Gastrocnemius medialis (tissue), 4 donors: ENCODE measurements around the gene KLC1. TPM values are rescaled to one million over a fixed set of nuclear protein-coding genes. Genes with fewer than 3 reads are reported as not detected.
A peak's percentile ranks its signal among the peaks of the same experiment; 100 is the strongest.

Source experiments
- ATAC-seq, 2 donors: fragments of 150-250 bp; one replicate each; pipeline ENCODE4 v1.9.1; 2016
- DNase-seq, 2 donors: peaks; one replicate each; pipeline ENCODE4 v3.0.0-alpha.2; 2019
- H3K27ac ChIP-seq, 4 donors: fragments of 200-600 bp; sonication (generic); 1 replicate in 1 of 4; 2 replicates in 3 of 4; pipeline ENCODE4 v1.5.1; 2016 to 2018; ENCODE audit warnings: mild to moderate bottlenecking in 2 of 4, moderate library complexity in 1 of 4
- H3K27me3 ChIP-seq, 3 donors: fragments of 200-600 bp; sonication (generic) in 2 of 3; 1 replicate in 1 of 3; 2 replicates in 2 of 3; pipeline versions ENCODE4 v1.5.1 to v1.6.0; 2016 to 2019; ENCODE audit warnings: mild to moderate bottlenecking in 1 of 3, moderate library complexity in 1 of 3
- H3K36me3 ChIP-seq, 2 donors: fragments of 200-600 bp; sonication (generic) in 1 of 2; one replicate each; pipeline ENCODE4 v1.5.1; 2017 to 2018
- H3K4me1 ChIP-seq, 2 donors: fragments of 200-600 bp; sonication (generic) in 1 of 2; one replicate each; pipeline ENCODE4 v1.5.1; 2016 to 2017; ENCODE audit warnings: mild to moderate bottlenecking in 2 of 2
- H3K4me3 ChIP-seq, 4 donors: fragments of 200-600 bp; sonication (generic) in 3 of 4; 1 replicate in 1 of 4; 2 replicates in 3 of 4; pipeline ENCODE4 v1.5.1; 2016 to 2019; ENCODE audit warnings: mild to moderate bottlenecking in 2 of 4
- H3K9me3 ChIP-seq, 3 donors: fragments of 200-600 bp; sonication (generic) in 2 of 3; 1 replicate in 1 of 3; 2 replicates in 2 of 3; pipeline ENCODE4 v1.5.1; 2016 to 2019
- POLR2A ChIP-seq, 2 donors: fragments of 450-650 bp; IDR thresholded peaks; one replicate each; pipeline ENCODE4 v1.6.1; 2017; ENCODE audit warnings: antibody characterized with exemption in 2 of 2, mild to moderate bottlenecking in 2 of 2, moderate library complexity in 2 of 2
- in situ Hi-C, 4 donors: fragments of 200-750 bp; cut with MboI; loops; one replicate each; pipeline versions ENCODE4 v1.15.0 to v1.8.0; 2017; ENCODE audit warnings: low sequenced_read_pairs in 4 of 4
- intact Hi-C: fragments of 100-400 bp; cut with DNase I; formaldehyde crosslinking; loops from one replicate; pipeline ENCODE4 v1.15.1; 2023; ENCODE audit warnings: low total_unique reads
- total RNA-seq, 4 donors: library from RNA; depleted of rRNA; stranded (reverse); fragments of >200 nt; gene quantifications; one replicate each; pipeline versions ENCODE4 v1.1.0 to v1.2.3, GENCODE V29; 2016
- TF ChIP-seq, protein P1 (sequence below), 5 experiments: fragments of 450-650 bp in 3 of 5; fragments of 200-600 bp in 2 of 5; sonication (generic) in 2 of 5; IDR thresholded peaks in 4 of 5; conservative IDR thresholded peaks in 1 of 5; 1 replicate in 4 of 5; 2 replicates in 1 of 5; pipeline ENCODE4 v1.5.1; 2016 to 2019; ENCODE audit warnings: antibody characterized with exemption in 5 of 5, mild to moderate bottlenecking in 3 of 5, moderate library complexity in 3 of 5

The KLC1 gene
- total RNA-seq, 4 donors from 2014 or later = 217 to 398 (median 309) TPM

DNA sequence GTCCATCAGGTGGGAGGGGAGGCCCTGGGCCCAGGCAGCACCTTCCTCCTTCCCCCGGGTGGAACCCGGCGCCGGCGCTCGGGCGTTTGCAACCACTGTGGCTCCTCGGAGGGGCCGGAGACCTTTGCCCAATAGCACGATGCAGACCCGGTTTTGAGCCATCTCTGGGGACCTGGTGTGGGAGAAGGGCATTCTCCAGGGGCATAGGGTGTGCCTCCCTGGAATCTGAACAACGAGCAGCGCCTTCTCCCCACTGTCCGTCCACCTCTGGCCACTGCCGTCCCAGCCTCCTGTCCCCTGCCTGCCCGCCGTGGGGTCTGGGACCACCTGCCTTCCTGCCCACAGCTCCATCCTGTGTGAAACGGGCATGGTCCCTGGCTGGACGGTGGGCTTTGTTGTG lies 99.1 kb downstream of the KLC1 start:
- no peaks in the 10 kb centered on the region for H3K27me3 ChIP-seq
- intact Hi-C loops (no loop called here), in situ Hi-C loops (no loop called here)
- H3K27ac ChIP-seq = peak overlapping the region in 1 of 4 donors; percentile 66
- peaks cover 16 to 25% of the 10 kb centered on the region in 2 donors for H3K4me1 ChIP-seq
- H3K4me3 ChIP-seq = no peak overlapping the region
- TF ChIP-seq, protein P1, sequence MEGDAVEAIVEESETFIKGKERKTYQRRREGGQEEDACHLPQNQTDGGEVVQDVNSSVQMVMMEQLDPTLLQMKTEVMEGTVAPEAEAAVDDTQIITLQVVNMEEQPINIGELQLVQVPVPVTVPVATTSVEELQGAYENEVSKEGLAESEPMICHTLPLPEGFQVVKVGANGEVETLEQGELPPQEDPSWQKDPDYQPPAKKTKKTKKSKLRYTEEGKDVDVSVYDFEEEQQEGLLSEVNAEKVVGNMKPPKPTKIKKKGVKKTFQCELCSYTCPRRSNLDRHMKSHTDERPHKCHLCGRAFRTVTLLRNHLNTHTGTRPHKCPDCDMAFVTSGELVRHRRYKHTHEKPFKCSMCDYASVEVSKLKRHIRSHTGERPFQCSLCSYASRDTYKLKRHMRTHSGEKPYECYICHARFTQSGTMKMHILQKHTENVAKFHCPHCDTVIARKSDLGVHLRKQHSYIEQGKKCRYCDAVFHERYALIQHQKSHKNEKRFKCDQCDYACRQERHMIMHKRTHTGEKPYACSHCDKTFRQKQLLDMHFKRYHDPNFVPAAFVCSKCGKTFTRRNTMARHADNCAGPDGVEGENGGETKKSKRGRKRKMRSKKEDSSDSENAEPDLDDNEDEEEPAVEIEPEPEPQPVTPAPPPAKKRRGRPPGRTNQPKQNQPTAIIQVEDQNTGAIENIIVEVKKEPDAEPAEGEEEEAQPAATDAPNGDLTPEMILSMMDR (IDR thresholded peaks at IDR 0.05 in 4 of 5, conservative IDR thresholded peaks at IDR 0.05 in 1 of 5) = no peak
- no peak for TF ChIP-seq POLR2A (IDR thresholded peaks at IDR 0.05)
- no peaks in the 10 kb centered on the region for H3K9me3 ChIP-seq
- ATAC-seq (no peak), DNase-seq (no peak)
- H3K36me3 ChIP-seq = peaks cover 0 to 18% of the 10 kb centered on the region in 2 donors

DNA sequence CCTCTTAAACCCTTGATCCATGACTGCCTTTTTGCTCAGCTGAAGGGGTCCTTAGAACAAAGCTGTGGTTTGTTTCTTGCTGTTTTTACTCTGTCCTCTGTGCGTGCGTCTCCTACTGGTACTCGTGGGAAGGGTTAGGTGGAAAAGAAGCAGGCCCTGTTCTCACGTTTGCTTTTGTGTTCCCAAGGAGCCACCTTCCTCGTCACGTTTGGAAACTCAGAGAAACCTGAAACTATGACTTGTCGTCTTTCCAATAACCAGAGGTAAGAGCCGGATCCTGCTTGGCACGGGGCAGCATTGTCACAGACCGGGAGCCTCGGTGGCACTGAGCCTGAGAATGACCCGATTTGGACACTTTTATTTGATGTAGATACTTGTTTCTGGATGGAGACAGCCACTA lies 99.7 kb downstream of the KLC1 start:
- TF ChIP-seq POLR2A (IDR thresholded peaks at IDR 0.05) = no peak
- TF ChIP-seq, protein P1 (IDR thresholded peaks at IDR 0.05 in 4 of 5, conservative IDR thresholded peaks at IDR 0.05 in 1 of 5) = peak in 1 of 5 experiments; percentile 7
- Histone ChIP-seq H3K36me3 (peaks cover 0 to 24% of the 10 kb centered on the region in 2 donors), H3K9me3 (no peaks in the 10 kb centered on the region), H3K4me1 (peaks cover 10 to 20% of the 10 kb centered on the region in 2 donors), H3K27ac (peak overlapping the region in 3 of 4 donors; percentile 21 to 66 (median 44)), H3K27me3 (no peaks in the 10 kb centered on the region), H3K4me3 (no peak overlapping the region)
- DNase-seq = no peak
- intact Hi-C loops (no loop called here), in situ Hi-C loops (no loop called here)
- ATAC-seq = peak; percentile 64 to 65

DNA sequence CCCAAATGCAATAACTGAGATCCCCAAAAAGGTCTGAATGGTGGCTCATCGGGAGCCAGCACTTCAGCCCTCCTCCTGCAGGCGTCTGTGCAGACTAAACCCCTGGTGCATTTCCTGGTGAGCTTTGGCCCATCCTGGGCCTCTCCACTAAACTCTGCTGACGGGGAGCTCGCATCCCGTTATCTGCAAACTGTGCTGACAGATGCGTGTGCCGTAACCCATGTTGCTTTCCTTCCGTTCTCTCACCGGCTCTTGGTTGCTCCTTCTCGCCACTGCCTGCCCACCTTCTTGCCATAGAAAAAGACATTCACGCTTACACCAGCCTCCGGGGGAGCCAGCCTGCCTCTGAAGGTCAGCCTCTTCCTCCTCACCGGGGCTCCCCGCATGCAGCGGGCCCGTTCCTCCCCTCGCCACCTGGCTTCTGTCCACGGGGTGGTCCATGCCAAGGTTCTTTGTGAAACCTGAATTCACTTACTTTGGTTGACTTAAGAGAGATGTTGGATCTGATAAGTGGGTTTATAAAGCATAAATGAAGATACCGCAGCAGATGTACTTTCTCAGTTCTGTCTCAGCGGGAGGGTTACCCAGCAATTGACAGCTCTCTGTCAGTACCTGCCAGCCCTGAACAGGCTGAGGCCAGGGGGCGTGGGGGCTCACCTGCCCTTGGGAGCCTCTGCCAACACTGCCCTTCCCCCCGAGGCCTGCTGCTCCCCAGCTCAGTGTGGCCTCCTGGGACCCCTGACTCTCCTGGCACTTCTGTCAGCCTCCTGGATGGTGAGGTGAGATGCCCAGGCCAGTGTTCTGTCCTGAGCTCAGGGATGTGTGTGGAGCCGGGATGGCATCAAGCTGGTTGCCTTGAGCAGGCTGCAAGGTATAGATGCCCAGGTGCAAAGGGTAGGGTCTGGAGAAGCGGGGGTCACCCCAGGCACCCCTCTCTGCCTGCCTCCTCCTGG lies 100.8 kb downstream of the KLC1 start:
- in situ Hi-C loops (no loop called here), intact Hi-C loops (no loop called here)
- no peak for DNase-seq
- no peaks in the 10 kb centered on the region for H3K27me3 ChIP-seq
- H3K36me3 ChIP-seq = peaks cover 0 to 34% of the 10 kb centered on the region in 2 donors
- ATAC-seq = no peak
- peaks cover 5 to 18% of the 10 kb centered on the region in 2 donors for H3K4me1 ChIP-seq
- TF ChIP-seq, protein P1 (IDR thresholded peaks at IDR 0.05 in 4 of 5, conservative IDR thresholded peaks at IDR 0.05 in 1 of 5) = no peak
- no peak for TF ChIP-seq POLR2A (IDR thresholded peaks at IDR 0.05)
- H3K27ac ChIP-seq = peak overlapping the region; percentile 48 to 78 (median 56)
- no peaks in the 10 kb centered on the region for H3K9me3 ChIP-seq
- H3K4me3 ChIP-seq = no peak overlapping the region

DNA sequence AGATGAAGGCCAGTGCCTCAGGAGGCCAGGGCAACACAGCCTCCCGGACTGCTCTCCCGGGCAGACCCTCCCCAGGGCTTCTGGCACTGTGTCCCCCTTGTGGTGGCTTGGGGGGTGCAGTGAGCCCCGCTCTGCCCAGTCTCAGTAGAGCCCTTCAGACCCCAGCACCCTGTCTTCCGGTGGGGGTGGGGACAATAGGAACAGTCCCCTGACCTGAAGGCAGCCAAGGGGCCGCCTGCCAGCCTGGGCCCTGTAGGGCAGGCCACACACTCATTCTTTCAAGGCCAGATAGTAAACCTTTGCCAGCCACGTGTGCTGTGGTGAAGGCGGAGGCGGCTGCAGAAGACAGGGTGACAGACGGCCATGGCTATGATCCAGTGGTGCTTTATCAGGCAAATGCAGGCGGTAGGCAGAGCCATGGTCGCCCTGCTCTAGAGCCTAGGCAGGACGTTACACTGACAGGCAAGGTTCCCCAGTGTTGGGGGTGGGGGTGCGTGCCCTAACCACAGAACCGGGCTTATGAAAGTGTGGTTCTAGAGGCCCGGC lies 101.6 kb downstream of the KLC1 start:
- Histone ChIP-seq H3K9me3 (no peaks in the 10 kb centered on the region), H3K27me3 (no peaks in the 10 kb centered on the region), H3K4me1 (peaks cover 5 to 24% of the 10 kb centered on the region in 2 donors), H3K36me3 (peaks cover 0 to 34% of the 10 kb centered on the region in 2 donors), H3K27ac (peak overlapping the region; percentile 48 to 78 (median 56)), H3K4me3 (no peak overlapping the region)
- in situ Hi-C loops (no loop called here), intact Hi-C loops (no loop called here)
- DNase-seq (peak; percentile 70 to 77), ATAC-seq (peak; percentile 82 to 84)
- no peak for TF ChIP-seq POLR2A (IDR thresholded peaks at IDR 0.05)
- TF ChIP-seq, protein P1 (IDR thresholded peaks at IDR 0.05 in 4 of 5, conservative IDR thresholded peaks at IDR 0.05 in 1 of 5) = no peak
